ENCODE data around the gene MGMT.

MGMT gene

GRCh38 chr10:129513312-129513711, 46.3 kb downstream of the MGMT start:
- no peak overlapping the region for H3K4me3 ChIP-seq (ENCODE audit: low read length)
- no peak for DNase-seq (ENCODE audit: low read depth, low spot score)

DNA sequence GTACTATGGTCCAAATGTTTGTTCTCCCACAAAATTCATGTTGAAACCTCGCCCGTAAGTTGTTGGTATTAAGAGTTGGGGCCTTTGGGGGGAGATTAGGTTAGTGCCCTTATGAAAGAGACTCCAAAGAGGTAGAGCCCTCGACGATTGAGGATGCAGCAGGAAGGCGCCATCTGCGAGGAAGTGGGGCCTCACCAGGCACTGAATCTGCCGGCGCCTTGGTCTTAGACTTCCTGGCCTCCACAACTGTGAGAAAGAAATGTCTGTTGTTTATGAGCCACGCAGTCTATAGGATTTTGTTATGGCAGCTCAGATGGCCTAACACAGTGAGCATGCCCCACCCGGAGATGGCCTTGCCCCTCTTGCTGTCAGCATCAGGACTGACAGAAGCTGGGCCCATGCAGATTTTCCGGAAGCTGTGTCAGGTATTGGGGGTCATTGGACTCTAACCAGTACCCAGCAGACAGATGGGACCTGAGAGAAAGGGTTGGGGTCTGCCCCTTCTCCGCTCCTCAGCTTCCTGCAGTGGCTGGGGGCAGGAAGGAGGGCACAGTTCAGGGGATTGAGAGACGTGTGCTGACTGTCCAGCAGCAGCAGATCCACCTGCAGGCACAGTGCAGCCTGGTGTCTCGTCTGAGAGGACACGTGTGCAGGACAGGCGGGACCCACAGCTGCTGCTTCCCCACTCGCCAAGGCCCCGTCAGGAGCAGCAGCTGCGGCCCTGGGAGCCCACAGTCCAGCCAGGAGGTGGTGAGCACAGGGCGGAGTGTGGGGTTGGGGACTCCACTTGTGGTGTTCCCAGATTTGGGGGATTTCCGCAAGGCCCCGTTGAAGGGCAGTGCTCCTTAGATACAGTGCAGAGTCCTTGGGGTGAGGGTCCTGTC, 47.8 kb downstream of the MGMT start:
- DNase-seq (ENCODE audit: low read depth, low spot score): peak; percentile 70
- peak overlapping the region; percentile 17 for H3K4me3 ChIP-seq (ENCODE audit: low read length)

DNA sequence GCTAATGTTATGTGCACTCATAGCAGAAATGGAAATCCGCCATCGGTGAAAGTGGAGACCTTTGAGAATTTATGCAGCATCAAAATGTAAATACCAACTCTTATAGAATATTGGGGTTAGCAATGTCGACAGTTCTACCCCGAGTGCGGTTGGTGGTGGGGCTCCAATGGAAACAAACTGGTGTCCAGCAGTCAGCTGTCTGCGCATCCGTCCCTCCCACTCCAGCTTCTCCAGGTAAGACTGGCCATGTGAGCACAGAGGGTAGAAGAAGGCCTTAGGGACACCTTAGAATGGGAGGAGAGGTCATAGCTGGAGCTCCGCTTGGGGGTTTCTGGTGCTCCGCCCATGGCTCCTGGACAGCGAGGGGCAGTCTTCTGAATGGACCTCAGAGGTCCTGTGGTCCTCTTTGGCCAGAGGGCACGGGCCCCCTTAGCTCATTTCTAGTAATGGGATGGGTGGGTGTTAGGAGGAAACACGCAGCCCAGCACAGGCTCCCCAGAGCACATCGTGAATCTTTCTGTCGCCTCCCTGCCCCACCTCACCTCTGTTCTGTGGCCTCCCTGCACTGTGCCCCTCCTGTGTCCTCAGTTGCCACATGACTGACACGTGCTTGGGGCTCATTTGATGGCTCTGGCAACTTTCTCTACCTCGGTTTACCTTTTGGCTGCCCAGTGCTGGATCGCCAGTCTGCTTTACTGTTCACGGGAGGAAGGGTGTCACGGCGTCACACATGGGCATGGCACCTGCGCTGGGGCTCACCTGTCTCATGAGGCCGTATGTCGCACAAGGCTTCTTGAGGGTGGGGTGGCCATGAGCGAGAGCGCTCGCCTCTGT, 50.0 kb downstream of the MGMT start:
- H3K4me3 ChIP-seq (ENCODE audit: low read length): no peak overlapping the region
- no peak for DNase-seq (ENCODE audit: low read depth, low spot score)

- H3K4me3 ChIP-seq (ENCODE audit: low read length): no peak overlapping the region
- peak; percentile 69 for DNase-seq (ENCODE audit: low read depth, low spot score)
Observed at GRCh38 chr10:129517680-129518057, 50.6 kb downstream of the MGMT start.

DNA sequence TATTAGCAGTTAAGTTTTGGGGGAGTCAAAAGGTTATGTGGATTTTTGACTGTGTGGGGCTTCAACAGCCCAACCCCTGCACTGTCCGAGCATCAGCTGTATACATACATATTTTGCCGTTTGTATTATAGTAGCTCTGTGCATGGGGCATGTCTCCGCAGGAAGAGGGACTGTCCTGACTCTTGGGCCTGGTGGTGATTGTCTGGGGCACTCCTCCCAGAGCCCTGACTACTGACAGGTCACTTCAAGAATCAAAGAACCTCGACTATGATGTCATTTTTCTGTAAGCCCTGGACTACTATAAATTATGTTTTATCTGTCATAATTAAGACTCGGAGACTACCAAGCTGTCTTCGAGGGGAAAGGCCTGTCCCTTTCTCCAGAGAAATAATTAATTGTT, 51.8 kb downstream of the MGMT start:
- DNase-seq (ENCODE audit: low read depth, low spot score): no peak
- H3K4me3 ChIP-seq (ENCODE audit: low read length): no peak overlapping the region

DNA sequence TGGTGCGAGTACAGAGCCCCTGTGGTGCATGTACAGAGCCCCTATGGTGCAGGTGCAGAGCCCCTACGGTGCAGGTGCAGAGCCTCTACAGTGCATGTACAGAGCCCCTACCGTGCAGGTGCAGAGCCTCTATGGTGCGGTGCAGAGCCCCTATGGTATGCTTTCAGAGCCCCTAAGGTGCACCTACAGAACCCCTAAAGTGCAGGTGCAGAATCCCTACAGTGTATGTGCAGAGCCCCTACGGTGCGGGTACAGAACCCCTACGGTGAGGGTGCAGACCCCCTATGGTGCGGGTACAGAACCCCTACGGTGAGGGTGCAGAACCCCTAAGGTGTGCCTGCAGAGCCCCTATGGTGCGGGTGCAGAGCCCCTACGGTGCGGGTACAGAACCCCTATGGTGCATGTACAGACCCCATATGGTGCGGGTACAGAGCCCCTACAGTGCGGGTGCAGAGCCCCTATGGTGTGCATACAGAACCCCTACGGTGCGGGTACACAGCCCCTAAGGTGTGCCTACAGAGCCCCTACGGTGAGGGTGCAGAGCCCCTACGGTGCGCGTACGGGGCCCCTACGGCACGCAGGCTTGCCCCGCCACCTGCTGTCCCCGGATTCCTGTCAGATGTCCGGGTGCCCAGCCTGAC, 53.5 kb downstream of the MGMT start:
- no peak overlapping the region for H3K4me3 ChIP-seq (ENCODE audit: low read length)
- no peak for DNase-seq (ENCODE audit: low read depth, low spot score)

DNA sequence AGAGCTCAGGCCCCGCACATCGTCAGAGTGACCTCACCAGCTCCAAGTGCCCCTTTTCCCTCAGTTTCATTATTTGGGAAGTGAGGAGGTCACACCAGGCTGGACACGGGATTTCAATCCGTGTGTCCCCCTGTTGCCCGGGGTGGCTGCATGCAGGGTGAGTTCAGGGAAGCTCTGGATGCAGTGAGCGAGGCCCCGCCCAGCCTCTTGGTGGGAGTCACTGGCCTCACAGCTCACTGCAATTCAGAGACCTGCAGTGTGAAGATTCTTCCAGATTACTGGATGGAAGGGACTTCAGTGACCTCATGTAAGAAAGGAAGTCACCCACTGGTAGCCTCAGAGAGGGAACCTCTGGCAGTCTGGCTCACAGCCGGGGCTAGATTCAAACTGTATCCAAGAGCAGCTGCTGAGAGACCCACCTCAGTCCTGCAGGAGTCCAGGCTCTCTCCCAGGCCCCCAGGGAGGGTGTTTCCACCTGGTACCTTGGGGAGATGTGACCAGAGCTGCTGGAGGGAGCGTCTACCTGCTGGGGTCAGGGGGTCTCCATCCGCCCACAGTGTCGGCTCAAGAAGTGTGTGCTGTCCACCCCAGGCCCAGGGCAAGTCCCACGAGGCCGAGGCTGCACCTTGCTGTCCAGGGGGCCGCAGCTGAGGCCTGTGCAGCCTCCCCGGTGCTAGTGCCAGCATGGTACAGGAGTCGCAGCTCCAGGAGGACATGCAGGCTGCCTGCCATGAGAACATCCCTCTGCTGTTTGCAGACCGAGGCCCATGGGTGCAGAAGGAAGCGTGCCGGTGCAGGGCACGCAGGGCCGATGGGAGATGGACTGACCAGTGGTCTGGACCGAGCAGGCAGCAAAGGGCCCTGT, 54.4 kb downstream of the MGMT start:
- DNase-seq (ENCODE audit: low read depth, low spot score): no peak
- H3K4me3 ChIP-seq (ENCODE audit: low read length): no peak overlapping the region

DNA sequence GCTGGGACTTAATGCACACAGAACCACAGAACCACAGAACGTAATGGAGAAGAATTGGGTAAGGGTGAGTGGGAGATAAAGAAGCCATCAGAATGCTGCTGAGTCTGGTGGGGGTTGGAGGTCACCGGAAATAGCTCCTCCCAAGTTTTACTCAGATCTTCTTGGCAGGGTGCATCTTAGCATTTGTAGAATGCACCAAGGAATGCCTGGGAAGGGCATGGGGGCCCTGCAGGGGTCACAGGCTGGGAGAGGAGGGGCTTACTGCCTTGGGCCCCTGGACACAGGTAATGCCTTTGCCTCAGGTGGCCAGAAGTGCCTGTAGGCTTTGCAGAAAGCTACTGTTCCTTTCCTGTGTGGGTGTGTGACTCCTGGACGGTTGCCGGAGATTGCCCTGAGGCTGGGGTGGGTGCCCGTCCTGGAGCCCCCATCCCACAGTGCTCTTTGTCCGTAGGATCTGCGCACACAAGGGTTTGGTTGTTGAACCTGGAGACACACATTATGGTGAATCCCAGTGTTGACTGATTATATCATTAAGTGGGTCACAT, 55.1 kb downstream of the MGMT start:
- H3K4me3 ChIP-seq (ENCODE audit: low read length): no peak overlapping the region
- no peak for DNase-seq (ENCODE audit: low read depth, low spot score)

- H3K4me3 ChIP-seq (ENCODE audit: low read length): no peak overlapping the region
- DNase-seq (ENCODE audit: low read depth, low spot score): no peak
Observed at GRCh38 chr10:129523031-129523722, 56.1 kb downstream of the MGMT start.

- no peak for DNase-seq (ENCODE audit: low read depth, low spot score)
- no peak overlapping the region for H3K4me3 ChIP-seq (ENCODE audit: low read length)
Observed at GRCh38 chr10:129523723-129524316, 56.8 kb downstream of the MGMT start.

DNA sequence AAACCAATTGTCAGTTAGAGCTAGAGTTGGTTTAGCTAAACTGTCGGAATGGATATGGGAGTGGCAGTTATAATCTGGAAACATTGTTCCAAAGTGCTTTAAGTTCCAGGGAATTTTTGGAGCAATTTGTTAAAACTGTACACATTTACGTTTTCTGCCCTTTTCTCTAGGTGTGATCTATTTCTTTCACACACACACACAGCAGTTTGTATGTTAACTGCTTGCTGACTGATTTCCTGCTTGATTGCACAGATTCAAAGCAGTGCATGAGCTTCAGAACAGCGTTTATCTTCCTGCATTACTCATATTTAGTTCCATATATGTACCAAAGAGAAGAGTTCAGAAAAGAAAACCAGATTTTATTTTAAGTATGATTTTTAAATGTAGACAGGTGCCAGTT, 57.9 kb downstream of the MGMT start:
- no peak for DNase-seq (ENCODE audit: low read depth, low spot score)
- no peak overlapping the region for H3K4me3 ChIP-seq (ENCODE audit: low read length)

DNA sequence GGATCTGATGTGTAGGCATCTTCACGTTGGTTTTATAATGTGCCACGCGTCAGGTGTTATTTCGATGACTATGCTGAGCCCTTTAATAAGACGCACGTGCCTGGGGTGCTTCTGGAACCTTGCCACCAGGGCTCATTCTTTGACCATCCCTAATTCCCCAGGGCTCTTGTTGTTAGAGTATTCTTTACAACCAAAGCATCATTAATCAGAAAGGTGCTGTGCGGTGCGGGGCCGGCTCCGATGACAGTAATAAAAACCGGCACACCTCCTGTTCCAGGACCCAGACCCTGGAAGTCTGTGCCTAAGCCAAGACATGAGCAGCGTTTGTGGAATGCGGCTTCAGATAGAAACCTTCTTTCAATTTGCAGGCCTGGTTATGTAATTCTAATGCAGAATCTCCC, 58.4 kb downstream of the MGMT start:
- no peak overlapping the region for H3K4me3 ChIP-seq (ENCODE audit: low read length)
- no peak for DNase-seq (ENCODE audit: low read depth, low spot score)

DNA sequence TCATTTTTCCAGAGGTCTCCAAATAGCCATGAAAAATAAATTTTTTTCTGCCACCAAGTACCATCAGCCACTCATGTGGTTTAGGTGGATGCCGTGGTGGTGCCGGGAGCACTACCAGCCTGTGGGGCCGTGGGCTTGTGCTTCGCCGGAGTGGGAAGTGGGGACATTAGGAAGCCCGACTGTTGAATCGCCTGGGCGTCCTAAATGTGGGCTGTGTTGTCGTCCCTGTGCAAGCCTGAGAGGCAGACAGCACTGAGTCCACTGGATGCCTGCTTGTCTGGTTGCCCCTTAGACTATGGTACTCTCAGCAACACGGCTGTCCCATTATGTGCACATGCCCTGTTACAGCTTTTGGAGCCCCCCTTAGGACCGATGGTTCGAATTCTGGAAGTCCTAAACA, 59.9 kb downstream of the MGMT start:
- no peak overlapping the region for H3K4me3 ChIP-seq (ENCODE audit: low read length)
- DNase-seq (ENCODE audit: low read depth, low spot score): no peak

GRCh38 chr10:129528376-129528978, 61.4 kb downstream of the MGMT start:
- no peak for DNase-seq (ENCODE audit: low read depth, low spot score)
- H3K4me3 ChIP-seq (ENCODE audit: low read length): no peak overlapping the region

DNA sequence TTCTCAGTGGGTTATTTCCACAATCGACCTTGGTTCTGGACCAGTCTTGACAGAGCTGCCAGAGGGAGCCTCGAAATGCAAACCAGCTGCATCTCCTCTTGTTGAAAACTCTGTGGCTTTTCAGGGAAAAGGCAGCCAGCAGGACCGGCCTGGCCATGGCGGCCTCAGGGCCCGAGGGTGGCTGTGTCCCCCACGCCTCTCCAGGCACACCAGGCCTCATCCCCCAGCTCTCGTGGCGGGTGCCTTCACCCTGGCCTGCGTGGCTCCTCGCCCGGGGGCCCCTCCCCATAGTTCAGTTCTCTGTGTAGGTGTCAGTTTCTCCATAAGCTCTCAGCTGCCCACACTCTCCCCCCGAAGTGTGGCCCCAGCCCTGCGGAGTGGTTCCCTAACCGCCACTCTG, 63.5 kb downstream of the MGMT start:
- no peak overlapping the region for H3K4me3 ChIP-seq (ENCODE audit: low read length)
- no peak for DNase-seq (ENCODE audit: low read depth, low spot score)

- H3K4me3 ChIP-seq (ENCODE audit: low read length): no peak overlapping the region
- DNase-seq (ENCODE audit: low read depth, low spot score): no peak
Observed at GRCh38 chr10:129531195-129531968, 64.3 kb downstream of the MGMT start.

Data from Jurkat, Clone E6-1 (cell line).